ENCODE results near the gene MARCHF3.
"Not testable (repeated sequence)": the region's sequence is repeated elsewhere in the genome, so short reads cannot be mapped to it uniquely, and the experiment has no call there.

Gene MARCHF3

GRCh38 chr5:127012916-127013315 is 17.4 kb downstream of the MARCHF3 start:
- no peak overlapping the region for H3K4me3 Mint-ChIP-seq
- H3K4me1 Mint-ChIP-seq (ENCODE audit: low read depth) = no peaks in the 10 kb centered on the region
- H3K36me3 Mint-ChIP-seq (ENCODE audit: low read depth) = no peaks in the 10 kb centered on the region
- no peak for DNase-seq (ENCODE audit: low spot score)
- H3K9me3 Mint-ChIP-seq = peaks cover 4% of the 10 kb centered on the region
- H3K27ac Mint-ChIP-seq = no peak overlapping the region
- no peaks in the 10 kb centered on the region for H3K27me3 Mint-ChIP-seq (ENCODE audit: low read depth)

GRCh38 chr5:127011961-127012644 is 18.3 kb downstream of the MARCHF3 start:
- H3K36me3 Mint-ChIP-seq (ENCODE audit: low read depth) = no peaks in the 10 kb centered on the region
- no peak for DNase-seq (ENCODE audit: low spot score)
- H3K4me1 Mint-ChIP-seq (ENCODE audit: low read depth) = no peaks in the 10 kb centered on the region
- peaks cover 4% of the 10 kb centered on the region for H3K9me3 Mint-ChIP-seq
- H3K27ac Mint-ChIP-seq = no peak overlapping the region
- H3K4me3 Mint-ChIP-seq = no peak overlapping the region
- no peaks in the 10 kb centered on the region for H3K27me3 Mint-ChIP-seq (ENCODE audit: low read depth)

GRCh38 chr5:127011153-127011552 is 19.2 kb downstream of the MARCHF3 start:
- no peaks in the 10 kb centered on the region for H3K4me1 Mint-ChIP-seq (ENCODE audit: low read depth)
- no peaks in the 10 kb centered on the region for H3K36me3 Mint-ChIP-seq (ENCODE audit: low read depth)
- peaks cover 4% of the 10 kb centered on the region for H3K9me3 Mint-ChIP-seq
- H3K4me3 Mint-ChIP-seq = no peak overlapping the region
- no peak overlapping the region for H3K27ac Mint-ChIP-seq
- no peaks in the 10 kb centered on the region for H3K27me3 Mint-ChIP-seq (ENCODE audit: low read depth)
- DNase-seq (ENCODE audit: low spot score) = no peak

- Mint-ChIP-seq H3K9me3 (peaks cover 4% of the 10 kb centered on the region), H3K4me1 (ENCODE audit: low read depth) (no peaks in the 10 kb centered on the region), H3K27ac (no peak overlapping the region), H3K27me3 (ENCODE audit: low read depth) (no peaks in the 10 kb centered on the region), H3K36me3 (ENCODE audit: low read depth) (no peaks in the 10 kb centered on the region), H3K4me3 (no peak overlapping the region)
- no peak for DNase-seq (ENCODE audit: low spot score)
These were observed 20.0 kb downstream of the MARCHF3 start for GRCh38 chr5:127010362-127010761.

GRCh38 chr5:127009784-127010183 is 20.6 kb downstream of the MARCHF3 start:
- Mint-ChIP-seq H3K36me3 (ENCODE audit: low read depth) (no peaks in the 10 kb centered on the region), H3K27me3 (ENCODE audit: low read depth) (no peaks in the 10 kb centered on the region), H3K27ac (no peak overlapping the region), H3K9me3 (peaks cover 4% of the 10 kb centered on the region), H3K4me1 (ENCODE audit: low read depth) (no peaks in the 10 kb centered on the region), H3K4me3 (no peak overlapping the region)
- DNase-seq (ENCODE audit: low spot score) = no peak

GRCh38 chr5:127008300-127008975 is 21.9 kb downstream of the MARCHF3 start:
- Mint-ChIP-seq H3K4me3 (no peak overlapping the region), H3K27me3 (ENCODE audit: low read depth) (no peaks in the 10 kb centered on the region), H3K9me3 (peaks cover 4% of the 10 kb centered on the region), H3K4me1 (ENCODE audit: low read depth) (no peaks in the 10 kb centered on the region), H3K27ac (no peak overlapping the region), H3K36me3 (ENCODE audit: low read depth) (no peaks in the 10 kb centered on the region)
- no peak for DNase-seq (ENCODE audit: low spot score)

GRCh38 chr5:127007522-127007921 is 22.8 kb downstream of the MARCHF3 start:
- no peak overlapping the region for H3K4me3 Mint-ChIP-seq
- no peaks in the 10 kb centered on the region for H3K27me3 Mint-ChIP-seq (ENCODE audit: low read depth)
- no peaks in the 10 kb centered on the region for H3K4me1 Mint-ChIP-seq (ENCODE audit: low read depth)
- H3K36me3 Mint-ChIP-seq (ENCODE audit: low read depth) = no peaks in the 10 kb centered on the region
- no peak for DNase-seq (ENCODE audit: low spot score)
- no peak overlapping the region for H3K27ac Mint-ChIP-seq
- peaks cover 4% of the 10 kb centered on the region for H3K9me3 Mint-ChIP-seq

- no peaks in the 10 kb centered on the region for H3K36me3 Mint-ChIP-seq (ENCODE audit: low read depth)
- no peak overlapping the region for H3K27ac Mint-ChIP-seq
- no peak overlapping the region for H3K4me3 Mint-ChIP-seq
- peaks cover 4% of the 10 kb centered on the region for H3K9me3 Mint-ChIP-seq
- H3K27me3 Mint-ChIP-seq (ENCODE audit: low read depth) = no peaks in the 10 kb centered on the region
- no peaks in the 10 kb centered on the region for H3K4me1 Mint-ChIP-seq (ENCODE audit: low read depth)
- DNase-seq (ENCODE audit: low spot score) = no peak
These were observed 23.6 kb downstream of the MARCHF3 start for GRCh38 chr5:127006744-127007143.

- not testable (repeated sequence) for H3K27me3 Mint-ChIP-seq (ENCODE audit: low read depth); H3K4me3 Mint-ChIP-seq; DNase-seq (ENCODE audit: low spot score); H3K9me3 Mint-ChIP-seq; H3K27ac Mint-ChIP-seq; H3K4me1 Mint-ChIP-seq (ENCODE audit: low read depth); H3K36me3 Mint-ChIP-seq (ENCODE audit: low read depth)
These were observed 25.1 kb downstream of the MARCHF3 start for GRCh38 chr5:127005282-127005681.

- no peak for DNase-seq (ENCODE audit: low spot score)
- Mint-ChIP-seq H3K4me3 (no peak overlapping the region), H3K27ac (no peak overlapping the region), H3K9me3 (no peaks in the 10 kb centered on the region), H3K4me1 (ENCODE audit: low read depth) (no peaks in the 10 kb centered on the region), H3K27me3 (ENCODE audit: low read depth) (no peaks in the 10 kb centered on the region), H3K36me3 (ENCODE audit: low read depth) (no peaks in the 10 kb centered on the region)
These were observed 25.6 kb downstream of the MARCHF3 start for GRCh38 chr5:127004721-127005120.

GRCh38 chr5:127003798-127004495 is 26.4 kb downstream of the MARCHF3 start:
- H3K9me3 Mint-ChIP-seq = no peaks in the 10 kb centered on the region
- H3K27me3 Mint-ChIP-seq (ENCODE audit: low read depth) = no peaks in the 10 kb centered on the region
- H3K4me1 Mint-ChIP-seq (ENCODE audit: low read depth) = no peaks in the 10 kb centered on the region
- no peak overlapping the region for H3K4me3 Mint-ChIP-seq
- no peaks in the 10 kb centered on the region for H3K36me3 Mint-ChIP-seq (ENCODE audit: low read depth)
- no peak for DNase-seq (ENCODE audit: low spot score)
- no peak overlapping the region for H3K27ac Mint-ChIP-seq

GRCh38 chr5:127002390-127002789 is 28.0 kb downstream of the MARCHF3 start:
- Mint-ChIP-seq H3K4me3 (no peak overlapping the region), H3K27me3 (ENCODE audit: low read depth) (no peaks in the 10 kb centered on the region), H3K9me3 (no peaks in the 10 kb centered on the region), H3K4me1 (ENCODE audit: low read depth) (no peaks in the 10 kb centered on the region), H3K36me3 (ENCODE audit: low read depth) (no peaks in the 10 kb centered on the region), H3K27ac (no peak overlapping the region)
- DNase-seq (ENCODE audit: low spot score) = no peak

GRCh38 chr5:127001621-127002296 is 28.6 kb downstream of the MARCHF3 start:
- Mint-ChIP-seq H3K4me3 (no peak overlapping the region), H3K27me3 (ENCODE audit: low read depth) (no peaks in the 10 kb centered on the region), H3K27ac (no peak overlapping the region), H3K4me1 (ENCODE audit: low read depth) (no peaks in the 10 kb centered on the region), H3K9me3 (no peaks in the 10 kb centered on the region), H3K36me3 (ENCODE audit: low read depth) (no peaks in the 10 kb centered on the region)
- no peak for DNase-seq (ENCODE audit: low spot score)
